Activated CD4-positive, alpha-beta T cell treated with anti-CD3 and anti-CD28 coated beads for 4 hours (primary cell): ENCODE measurements around the gene FCN2.

Experiments used
- DNase-seq, 2 donors: peaks; one replicate each; pipeline ENCODE4 v3.0.0-alpha.2; 2020

FCN2 gene

DNA sequence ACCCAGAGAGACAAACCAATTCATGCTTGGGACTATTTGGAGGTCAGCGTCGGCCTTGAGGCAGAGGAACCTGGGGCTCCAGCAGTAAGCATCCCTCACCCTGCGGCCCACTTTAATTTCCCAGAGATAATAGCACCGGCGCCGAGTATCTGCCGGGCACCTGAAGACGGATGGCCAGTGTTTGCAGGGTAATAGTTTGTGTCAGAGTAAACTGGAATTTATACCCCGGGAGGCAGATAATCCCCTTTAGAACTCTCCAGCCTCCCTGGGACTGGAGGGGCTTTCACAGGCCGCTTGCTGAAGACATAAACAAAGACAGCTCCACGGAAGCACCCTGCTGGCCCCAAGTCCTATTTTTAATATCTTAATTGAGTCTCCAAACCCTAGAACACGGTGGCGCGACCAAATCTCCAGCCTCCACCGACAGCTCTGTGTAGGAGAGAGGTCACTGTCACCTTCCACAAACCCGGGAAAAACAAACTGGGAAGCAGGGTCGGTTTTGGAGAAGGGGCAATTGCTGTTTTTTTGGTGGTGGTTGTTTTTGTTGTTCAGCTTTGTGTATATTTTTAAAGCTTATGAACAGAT lies 54.5 kb downstream of the FCN2 start:
- no peak for DNase-seq

DNA sequence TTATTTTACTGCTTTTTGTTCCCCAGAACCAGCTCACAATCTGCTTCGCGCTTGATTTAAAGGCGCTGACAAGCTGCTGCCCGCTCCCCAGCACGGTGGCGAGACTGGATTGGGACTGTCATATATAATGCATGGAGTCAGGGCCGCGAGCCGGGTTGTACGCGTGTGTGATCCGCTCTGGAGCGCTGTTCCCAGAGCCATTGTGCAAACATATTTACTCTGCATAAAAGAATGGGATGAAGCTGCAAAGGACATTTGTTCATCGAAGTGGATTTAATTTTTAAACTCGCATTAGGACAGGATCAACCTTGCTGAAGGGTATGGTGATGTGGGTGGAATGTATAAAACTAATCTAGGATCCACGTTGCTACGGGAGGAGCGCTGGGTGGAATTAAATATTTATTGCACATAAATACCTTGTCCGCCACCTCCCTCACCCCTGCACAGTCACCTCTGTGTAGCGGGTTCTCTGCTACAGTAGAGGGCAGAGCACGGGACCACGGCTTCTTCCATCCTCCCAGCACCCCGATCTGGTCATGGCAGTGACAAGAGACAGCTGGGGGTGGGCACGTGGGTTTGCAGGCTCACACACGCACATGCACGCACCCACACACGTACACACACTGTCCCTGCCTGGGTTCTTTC lies 55.2 kb downstream of the FCN2 start:
- no peak for DNase-seq

DNA sequence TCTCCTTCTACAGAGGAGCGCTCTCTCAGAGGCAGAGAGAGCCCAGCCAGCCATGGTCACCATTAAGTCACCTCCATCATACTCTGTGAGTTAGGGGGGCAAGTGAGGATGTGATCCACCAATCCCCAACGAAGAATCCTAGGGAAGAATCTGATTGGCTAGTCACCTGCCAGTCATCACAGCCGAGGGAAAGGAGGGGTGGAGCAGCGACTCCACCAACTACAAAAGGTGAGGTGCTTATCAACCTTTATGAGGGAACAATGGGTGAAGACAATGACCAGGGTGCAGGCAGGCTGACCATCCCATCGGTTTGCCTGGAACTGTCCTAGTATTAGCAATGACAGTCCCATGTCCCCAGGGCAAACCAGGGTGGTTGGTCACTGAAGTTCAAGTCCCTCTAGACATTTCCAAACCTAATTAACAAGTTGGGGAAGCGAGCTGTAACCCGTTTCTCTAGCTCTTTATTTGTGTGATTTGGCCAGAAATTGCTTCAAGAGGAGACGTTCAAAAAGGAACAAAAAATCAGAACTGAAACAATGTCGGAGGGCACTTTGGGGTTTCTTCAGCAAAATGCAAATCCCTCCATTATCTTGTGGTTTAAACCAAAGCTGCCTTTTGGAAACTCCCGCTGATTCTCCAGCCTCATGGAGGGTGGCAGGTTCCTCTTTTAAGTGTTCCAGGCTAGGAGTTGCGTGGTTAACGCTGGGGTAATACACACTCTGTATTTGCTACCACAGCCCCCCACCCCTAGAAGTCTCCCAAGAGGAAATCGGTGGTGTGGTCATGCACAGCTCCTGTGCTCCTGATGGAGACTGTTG lies 55.9 kb downstream of the FCN2 start:
- DNase-seq = no peak
